ENCODE measurements around the gene PLCH1. TPM values are rescaled to one million over a fixed set of nuclear protein-coding genes. Genes with fewer than 3 reads are reported as not detected.

The PLCH1 gene
- total and polyA plus RNA-seq, 2 of the 13 experiments (the other 11 are each of a cell fraction or from before 2014, with no cell fraction given) = 2.0 to 3.0 TPM

- Histone ChIP-seq H3K9me3 (ENCODE audit: low read length) (no peaks in the 10 kb centered on the region), H3K4me2 (ENCODE audit: low read depth, low read length) (no peak overlapping the region), H3K4me1 (ENCODE audit: insufficient read depth, low read length) (no peaks in the 10 kb centered on the region), H4K20me1 (ENCODE audit: insufficient read depth, low read length) (no peaks in the 10 kb centered on the region), H2AFZ (ENCODE audit: low read length) (no peak overlapping the region), H3K27me3 (ENCODE audit: control insufficient read depth in 1 of 2, insufficient read depth in 2 of 2, low read length in 2 of 2) (no peaks in the 10 kb centered on the region), H3K36me3 (replicated peaks in 1 of 2; ENCODE audit: control insufficient read depth in 1 of 2, insufficient read depth in 2 of 2, low read length in 2 of 2) (no peaks in the 10 kb centered on the region), H3K79me2 (ENCODE audit: insufficient read depth, low read length) (no peaks in the 10 kb centered on the region), H3K4me3 (replicated peaks in 1 of 3; ENCODE audit: insufficient read depth in 1 of 3, low read depth in 2 of 3, low read length in 3 of 3) (no peak overlapping the region), H3K27ac (ENCODE audit: extremely low read length, insufficient read depth, low read length) (no peak overlapping the region), H3K9ac (ENCODE audit: insufficient read depth, low read depth, low read length) (no peak overlapping the region)
- WGBS (ENCODE audit: low lambda C conversion rate) = 2% methylated on average over 2 of the region's 2 CpGs
- ATAC-seq = no peak
- no TSS peak for BruUV-seq (replicated peaks)
- in situ Hi-C loops (cut with HindIII; ENCODE audit: extremely low pct_ligation_motif_present, low pct_unique_long_range_greater_than_20kb) (loop anchor here (10.0 kb wide), 2 partner anchors 423 to 983 kb away; no protein-coding TSS in a partner anchor), intact Hi-C loops (cut with micrococcal nuclease; ENCODE audit: unreplicated experiment) (loop anchor here (10.0 kb wide), 2 partner anchors 243 to 643 kb away; partner anchors contain the start of gene MME)
- no peak for FAIRE-seq
- ChIA-PET CTCF (ENCODE audit: low intra/inter-chr PET ratio, low total read pairs) (no interaction called here), POLR2A (no interaction called here)
- TF ChIP-seq NFYC (CRISPR knock-in tag; IDR thresholded peaks at IDR 0.05) (no peak), GLMP (CRISPR knock-in tag; IDR thresholded peaks at IDR 0.05; ENCODE audit: borderline replicate concordance) (no peak), ZKSCAN8 (CRISPR knock-in tag; IDR thresholded peaks at IDR 0.05; ENCODE audit: borderline replicate concordance) (no peak)
- no peak for DNase-seq (ENCODE audit: low spot score)
Observed at GRCh38 chr3:155327871-155328270, 417.0 kb downstream of the PLCH1 start.

- in situ Hi-C loops (cut with HindIII; ENCODE audit: extremely low pct_ligation_motif_present, low pct_unique_long_range_greater_than_20kb) = loop anchor here (10.0 kb wide), 2 partner anchors 423 to 983 kb away; no protein-coding TSS in a partner anchor
- no peak for FAIRE-seq
- BruUV-seq (replicated peaks) = no TSS peak
- Histone ChIP-seq H2AFZ (ENCODE audit: low read length) (no peak overlapping the region), H3K36me3 (replicated peaks in 1 of 2; ENCODE audit: control insufficient read depth in 1 of 2, insufficient read depth in 2 of 2, low read length in 2 of 2) (no peaks in the 10 kb centered on the region), H3K9ac (ENCODE audit: insufficient read depth, low read depth, low read length) (no peak overlapping the region), H3K79me2 (ENCODE audit: insufficient read depth, low read length) (no peaks in the 10 kb centered on the region), H3K27ac (ENCODE audit: extremely low read length, insufficient read depth, low read length) (no peak overlapping the region), H3K27me3 (ENCODE audit: control insufficient read depth in 1 of 2, insufficient read depth in 2 of 2, low read length in 2 of 2) (no peaks in the 10 kb centered on the region), H3K4me3 (replicated peaks in 1 of 3; ENCODE audit: insufficient read depth in 1 of 3, low read depth in 2 of 3, low read length in 3 of 3) (no peak overlapping the region), H3K4me2 (ENCODE audit: low read depth, low read length) (no peak overlapping the region), H4K20me1 (ENCODE audit: insufficient read depth, low read length) (no peaks in the 10 kb centered on the region), H3K9me3 (ENCODE audit: low read length) (no peaks in the 10 kb centered on the region), H3K4me1 (ENCODE audit: insufficient read depth, low read length) (no peaks in the 10 kb centered on the region)
- intact Hi-C loops (cut with micrococcal nuclease; ENCODE audit: unreplicated experiment) = loop anchor here (10.0 kb wide), 2 partner anchors 243 to 643 kb away; partner anchors contain the start of gene MME
- CTCF ChIA-PET (ENCODE audit: low intra/inter-chr PET ratio, low total read pairs) = no interaction called here
- TF ChIP-seq NCOA2 (CRISPR knock-in tag; IDR thresholded peaks at IDR 0.05) (no peak), ZBTB46 (CRISPR knock-in tag; IDR thresholded peaks at IDR 0.05; ENCODE audit: borderline replicate concordance) (no peak), ZHX2 (IDR thresholded peaks at IDR 0.05; ENCODE audit: low read depth) (no peak), ZHX2 (CRISPR knock-in tag; IDR thresholded peaks at IDR 0.05; ENCODE audit: borderline replicate concordance) (no peak), MEF2D (CRISPR knock-in tag; IDR thresholded peaks at IDR 0.05) (no peak)
- 9% methylated on average over 1 of the region's 1 CpG for WGBS (ENCODE audit: low lambda C conversion rate)
- DNase-seq (ENCODE audit: low spot score) = no peak
- POLR2A ChIA-PET = no interaction called here
- no peak for ATAC-seq
Observed at GRCh38 chr3:155327430-155327829, 417.4 kb downstream of the PLCH1 start.

Data from HepG2 (cell line).